ENCODE measurements around the gene EFCAB8. TPM values are rescaled to one million over a fixed set of nuclear protein-coding genes. Genes with fewer than 3 reads are reported as not detected.

Gene EFCAB8
- total and polyA plus RNA-seq, 4 donors, result 0.08 to 0.83 (median 0.46) TPM

GRCh38 chr20:32989507-32990283 is 131.0 kb downstream of the EFCAB8 start:
- DNase-seq, result no peak
- no peak overlapping the region for H3K4me3 ChIP-seq
- peaks cover 0 to 3% (median 0%) of the 10 kb centered on the region in 3 donors for H3K27me3 ChIP-seq (ENCODE audit: control insufficient read depth in 3 of 3, insufficient read depth in 3 of 3, low read length in 2 of 3)
- TF ChIP-seq CTCF (IDR thresholded peaks at IDR 0.05; ENCODE audit: control extremely low read depth, extremely low read depth), result no peak
- H3K9me3 ChIP-seq (ENCODE audit: control insufficient read depth in 4 of 4, insufficient read depth in 3 of 4, low read length in 3 of 4), result no peaks in the 10 kb centered on the region
- peaks cover 0 to 2% (median 0%) of the 10 kb centered on the region in 5 donors for H3K4me1 ChIP-seq (ENCODE audit: control insufficient read depth in 5 of 5, insufficient read depth in 5 of 5, low read length in 5 of 5)
- 84 to 93% methylated on average over 14 of the region's 14 CpGs for WGBS, 2 donors
- no peak for ATAC-seq (ENCODE audit: insufficient read depth, low FRiP score)
- no peaks in the 10 kb centered on the region for H3K36me3 ChIP-seq (ENCODE audit: control insufficient read depth in 4 of 4, insufficient read depth in 4 of 4, low read length in 4 of 4)
- H3K27ac ChIP-seq (ENCODE audit: low read depth in 1 of 2, low read length in 1 of 2), result no peak overlapping the region
- no peak overlapping the region for H3K9ac ChIP-seq (ENCODE audit: insufficient read depth in 1 of 2, low read length in 2 of 2)

GRCh38 chr20:32990426-32990825 is 131.7 kb downstream of the EFCAB8 start:
- WGBS, 2 donors, result 76 to 87% methylated on average over 3 of the region's 3 CpGs
- no peak for ATAC-seq (ENCODE audit: insufficient read depth, low FRiP score)
- H3K27me3 ChIP-seq (ENCODE audit: control insufficient read depth in 3 of 3, insufficient read depth in 3 of 3, low read length in 2 of 3), result peaks cover 0 to 3% (median 0%) of the 10 kb centered on the region in 3 donors
- no peak overlapping the region for H3K9ac ChIP-seq (ENCODE audit: insufficient read depth in 1 of 2, low read length in 2 of 2)
- H3K27ac ChIP-seq (ENCODE audit: low read depth in 1 of 2, low read length in 1 of 2), result no peak overlapping the region
- TF ChIP-seq CTCF (IDR thresholded peaks at IDR 0.05; ENCODE audit: control extremely low read depth, extremely low read depth), result no peak
- DNase-seq, result no peak
- peaks cover 0 to 2% (median 0%) of the 10 kb centered on the region in 5 donors for H3K4me1 ChIP-seq (ENCODE audit: control insufficient read depth in 5 of 5, insufficient read depth in 5 of 5, low read length in 5 of 5)
- H3K9me3 ChIP-seq (ENCODE audit: control insufficient read depth in 4 of 4, insufficient read depth in 3 of 4, low read length in 3 of 4), result no peaks in the 10 kb centered on the region
- no peaks in the 10 kb centered on the region for H3K36me3 ChIP-seq (ENCODE audit: control insufficient read depth in 4 of 4, insufficient read depth in 4 of 4, low read length in 4 of 4)
- H3K4me3 ChIP-seq, result no peak overlapping the region

- Histone ChIP-seq H3K4me1 (ENCODE audit: control insufficient read depth in 5 of 5, insufficient read depth in 5 of 5, low read length in 5 of 5) (peaks cover 0 to 2% (median 0%) of the 10 kb centered on the region in 5 donors), H3K27me3 (ENCODE audit: control insufficient read depth in 3 of 3, insufficient read depth in 3 of 3, low read length in 2 of 3) (no peaks in the 10 kb centered on the region), H3K27ac (ENCODE audit: low read depth in 1 of 2, low read length in 1 of 2) (no peak overlapping the region), H3K9me3 (ENCODE audit: control insufficient read depth in 4 of 4, insufficient read depth in 3 of 4, low read length in 3 of 4) (no peaks in the 10 kb centered on the region), H3K9ac (ENCODE audit: insufficient read depth in 1 of 2, low read length in 2 of 2) (no peak overlapping the region), H3K36me3 (ENCODE audit: control insufficient read depth in 4 of 4, insufficient read depth in 4 of 4, low read length in 4 of 4) (no peaks in the 10 kb centered on the region), H3K4me3 (no peak overlapping the region)
- ATAC-seq (ENCODE audit: insufficient read depth, low FRiP score) (no peak), DNase-seq (no peak)
- no peak for TF ChIP-seq CTCF (IDR thresholded peaks at IDR 0.05; ENCODE audit: control extremely low read depth, extremely low read depth)
- 47 to 48% methylated on average over 3 of the region's 3 CpGs for WGBS, 2 donors
Observed at GRCh38 chr20:32991383-32991782, 132.7 kb downstream of the EFCAB8 start.
